ENCODE data around the gene KIFC1. TPM values are rescaled to one million over a fixed set of nuclear protein-coding genes. Genes with fewer than 3 reads are reported as not detected.
"Not testable (repeated sequence)": the region's sequence is repeated elsewhere in the genome, so short reads cannot be mapped to it uniquely, and the experiment has no call there.

KIFC1 gene
- 93.9 and 179 TPM in 2 replicates for total RNA-seq (ENCODE audit: low replicate concordance)

DNA sequence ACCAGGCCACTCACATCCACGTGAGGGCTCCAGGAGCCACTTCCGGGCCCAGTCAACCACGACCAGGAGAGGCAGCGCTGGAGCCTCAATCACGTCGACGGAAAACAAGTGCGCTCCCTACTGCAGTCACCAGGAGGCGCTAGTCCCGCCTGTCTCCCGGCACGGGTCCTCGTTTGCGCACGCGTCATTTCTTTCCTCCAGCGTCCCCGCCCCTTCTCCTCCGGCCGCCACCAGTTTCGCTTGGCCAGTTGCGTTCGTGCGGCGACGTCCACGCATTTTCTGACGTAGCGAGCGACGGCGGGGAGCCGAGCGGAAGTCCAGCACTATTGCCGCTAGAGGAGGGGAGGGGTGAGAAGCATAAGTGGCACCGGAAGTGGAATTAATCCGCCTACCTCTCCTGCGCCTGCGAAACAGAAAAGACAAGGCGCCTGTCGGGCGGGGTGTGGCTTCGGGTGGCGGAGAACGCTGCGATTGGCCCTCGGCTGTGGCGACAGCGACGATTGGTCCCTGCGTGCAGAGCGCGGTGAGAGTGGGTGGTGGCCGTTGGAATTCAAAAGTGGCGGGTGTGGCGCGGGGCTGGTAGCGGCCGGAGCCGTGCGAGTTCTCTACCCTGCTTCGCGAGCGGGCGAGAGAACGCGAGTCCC is at the start of gene KIFC1:
TSS of gene KIFC1 (plus strand) at position 546 of the 644 bp plus-strand sequence. CDS start 163 bp downstream, outside the sequence.
- Histone ChIP-seq H3F3A (ENCODE audit: low read depth) (peaks cover 13% of the 10 kb centered on the region), H2AFZ (replicated peaks) (peak within 1 kb of the TSS; percentile 32), H3K27me3 (no peaks in the 10 kb centered on the region), H3K79me2 (ENCODE audit: low read depth) (peaks cover 47% of the 10 kb centered on the region), H3K27ac (peak within 1 kb of the TSS; percentile 33), H3K4me3 (peak within 1 kb of the TSS; percentile 73), H3K4me2 (peak within 1 kb of the TSS; percentile 90), H3K4me1 (peaks cover 23% of the 10 kb centered on the region), H3K36me3 (no peaks in the 10 kb centered on the region), H4K20me1 (ENCODE audit: low read depth) (peaks cover 38% of the 10 kb centered on the region), H3K9ac (peak within 1 kb of the TSS; percentile 64), H3K9me3 (ENCODE audit: low read depth) (no peaks in the 10 kb centered on the region)
- no peak for TF ChIP-seq EZH2phosphoT487 (IDR thresholded peaks at IDR 0.05)
- TF ChIP-seq CTCF (IDR thresholded peaks at IDR 0.05): peak; percentile 89
- TF ChIP-seq EZH2 (IDR thresholded peaks at IDR 0.05): no peak
- peak; percentile 99 for DNase-seq (ENCODE audit: low spot score)
- Mint-ChIP-seq H3K27ac (peak within 1 kb of the TSS; percentile 91), H3K27me3 (ENCODE audit: insufficient read depth, low read depth) (peaks cover 5% of the 10 kb centered on the region), H3K9me3 (no peaks in the 10 kb centered on the region), H3K36me3 (peaks cover 16% of the 10 kb centered on the region), H3K4me1 (peaks cover 38% of the 10 kb centered on the region), H3K4me3 (peak within 1 kb of the TSS; percentile 99)

DNA sequence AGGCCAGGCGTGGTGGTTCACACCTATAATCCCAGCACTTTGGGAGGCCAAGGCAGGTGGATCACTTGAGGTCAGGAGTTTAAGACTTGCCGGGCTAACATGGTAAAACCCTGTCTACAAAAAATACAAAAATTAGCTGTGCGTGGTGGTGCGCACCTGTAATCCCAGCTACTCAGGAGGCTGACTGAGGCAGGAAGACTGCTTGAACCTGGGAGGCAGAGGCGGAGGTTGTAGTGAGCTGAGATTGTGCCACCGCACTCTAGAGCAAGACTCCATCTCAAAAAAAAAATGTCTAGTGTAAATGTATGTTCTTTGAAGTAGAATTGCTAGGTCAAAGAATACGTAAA is 48.0 kb upstream of the KIFC1 start:
- not testable (repeated sequence) for H3K27me3 Mint-ChIP-seq (ENCODE audit: insufficient read depth, low read depth); H3K9me3 ChIP-seq (ENCODE audit: low read depth); H3K27ac Mint-ChIP-seq; H3K27me3 ChIP-seq; DNase-seq (ENCODE audit: low spot score); H3K4me1 ChIP-seq; H3K4me3 Mint-ChIP-seq; H3F3A ChIP-seq (ENCODE audit: low read depth); H2AFZ ChIP-seq (replicated peaks); H3K79me2 ChIP-seq (ENCODE audit: low read depth); H3K9me3 Mint-ChIP-seq; H3K9ac ChIP-seq; H3K4me3 ChIP-seq; H3K36me3 Mint-ChIP-seq; H4K20me1 ChIP-seq (ENCODE audit: low read depth); H3K27ac ChIP-seq; H3K4me2 ChIP-seq; H3K36me3 ChIP-seq
- H3K4me1 Mint-ChIP-seq: peaks cover 12% of the 10 kb centered on the region

DNA sequence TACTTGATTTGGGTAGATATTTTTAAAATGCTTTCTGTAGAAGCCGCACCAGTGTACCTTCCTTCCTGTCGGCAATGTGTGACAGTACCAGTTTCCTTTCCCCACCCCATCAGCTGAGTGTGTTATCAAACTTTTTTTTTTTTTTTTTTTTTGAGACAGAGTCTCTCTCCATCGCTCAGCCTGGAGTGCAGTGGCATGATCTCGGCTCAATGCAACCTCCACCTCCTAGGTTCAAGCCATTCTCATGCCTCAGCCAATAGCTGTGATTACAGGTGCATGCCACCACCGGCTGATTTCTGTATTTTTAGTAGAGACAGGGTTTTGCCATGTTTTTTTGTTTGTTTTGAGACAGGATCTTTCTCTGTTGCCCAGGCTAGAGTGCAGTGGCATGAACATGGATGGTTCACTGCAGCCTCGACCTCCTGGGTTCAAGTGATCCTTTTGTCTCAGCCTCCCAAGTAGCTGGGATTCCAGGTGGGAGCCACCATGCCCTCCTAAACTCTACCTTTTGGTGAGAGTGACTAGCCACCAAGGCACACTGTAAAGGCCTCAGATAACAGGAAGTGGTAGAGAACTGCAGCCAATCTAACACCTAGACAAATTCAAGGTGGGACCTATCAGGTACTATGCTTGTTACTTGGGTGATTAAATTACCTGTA is 47.5 kb upstream of the KIFC1 start:
- Histone ChIP-seq H3K4me1 (peaks cover 2% of the 10 kb centered on the region), H3K9ac (no peak overlapping the region), H3K36me3 (no peaks in the 10 kb centered on the region), H2AFZ (replicated peaks) (no peak overlapping the region), H3F3A (ENCODE audit: low read depth) (no peaks in the 10 kb centered on the region), H3K4me3 (no peak overlapping the region), H4K20me1 (ENCODE audit: low read depth) (no peaks in the 10 kb centered on the region), H3K4me2 (no peak overlapping the region), H3K9me3 (ENCODE audit: low read depth) (no peaks in the 10 kb centered on the region), H3K79me2 (ENCODE audit: low read depth) (no peaks in the 10 kb centered on the region), H3K27ac (no peak overlapping the region), H3K27me3 (no peaks in the 10 kb centered on the region)
- no peak for DNase-seq (ENCODE audit: low spot score)
- Mint-ChIP-seq H3K36me3 (no peaks in the 10 kb centered on the region), H3K27me3 (ENCODE audit: insufficient read depth, low read depth) (peaks cover 4% of the 10 kb centered on the region), H3K9me3 (no peaks in the 10 kb centered on the region), H3K4me1 (peaks cover 12% of the 10 kb centered on the region), H3K4me3 (no peak overlapping the region), H3K27ac (no peak overlapping the region)
- TF ChIP-seq EZH2phosphoT487 (IDR thresholded peaks at IDR 0.05): no peak
- TF ChIP-seq EZH2 (IDR thresholded peaks at IDR 0.05): no peak
- TF ChIP-seq CTCF (IDR thresholded peaks at IDR 0.05): no peak
